Measurements from ENCODE around the gene EVI2B. TPM values are rescaled to one million over a fixed set of nuclear protein-coding genes. Genes with fewer than 3 reads are reported as not detected.

The EVI2B gene
- total RNA-seq, 1 donor from 2014 or later, result 130 TPM

GRCh38 chr17:31339906-31340661, 26.2 kb upstream of the EVI2B start:
- no peak for DNase-seq
- no peaks in the 10 kb centered on the region for H3K4me1 ChIP-seq
- no peak overlapping the region for H3K27ac ChIP-seq
- TF ChIP-seq, protein P1, sequence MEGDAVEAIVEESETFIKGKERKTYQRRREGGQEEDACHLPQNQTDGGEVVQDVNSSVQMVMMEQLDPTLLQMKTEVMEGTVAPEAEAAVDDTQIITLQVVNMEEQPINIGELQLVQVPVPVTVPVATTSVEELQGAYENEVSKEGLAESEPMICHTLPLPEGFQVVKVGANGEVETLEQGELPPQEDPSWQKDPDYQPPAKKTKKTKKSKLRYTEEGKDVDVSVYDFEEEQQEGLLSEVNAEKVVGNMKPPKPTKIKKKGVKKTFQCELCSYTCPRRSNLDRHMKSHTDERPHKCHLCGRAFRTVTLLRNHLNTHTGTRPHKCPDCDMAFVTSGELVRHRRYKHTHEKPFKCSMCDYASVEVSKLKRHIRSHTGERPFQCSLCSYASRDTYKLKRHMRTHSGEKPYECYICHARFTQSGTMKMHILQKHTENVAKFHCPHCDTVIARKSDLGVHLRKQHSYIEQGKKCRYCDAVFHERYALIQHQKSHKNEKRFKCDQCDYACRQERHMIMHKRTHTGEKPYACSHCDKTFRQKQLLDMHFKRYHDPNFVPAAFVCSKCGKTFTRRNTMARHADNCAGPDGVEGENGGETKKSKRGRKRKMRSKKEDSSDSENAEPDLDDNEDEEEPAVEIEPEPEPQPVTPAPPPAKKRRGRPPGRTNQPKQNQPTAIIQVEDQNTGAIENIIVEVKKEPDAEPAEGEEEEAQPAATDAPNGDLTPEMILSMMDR (IDR thresholded peaks at IDR 0.05), result no peak
- intact Hi-C loops (cut with DNase I), result no loop called here
- no peak overlapping the region for H3K4me3 ChIP-seq
- ATAC-seq, result no peak
- H3K27me3 ChIP-seq (ENCODE audit: low read depth), result no peaks in the 10 kb centered on the region
- H3K9me3 ChIP-seq, result no peaks in the 10 kb centered on the region
- H3K36me3 ChIP-seq, result peaks cover 75% of the 10 kb centered on the region

GRCh38 chr17:31329221-31329620, 15.4 kb upstream of the EVI2B start:
- Histone ChIP-seq H3K27me3 (ENCODE audit: low read depth) (no peaks in the 10 kb centered on the region), H3K4me3 (no peak overlapping the region), H3K36me3 (peaks cover 40% of the 10 kb centered on the region), H3K27ac (no peak overlapping the region), H3K4me1 (no peaks in the 10 kb centered on the region), H3K9me3 (no peaks in the 10 kb centered on the region)
- DNase-seq (no peak), ATAC-seq (no peak)
- intact Hi-C loops (cut with DNase I), result no loop called here
- TF ChIP-seq, protein P1 (IDR thresholded peaks at IDR 0.05), result no peak

DNA sequence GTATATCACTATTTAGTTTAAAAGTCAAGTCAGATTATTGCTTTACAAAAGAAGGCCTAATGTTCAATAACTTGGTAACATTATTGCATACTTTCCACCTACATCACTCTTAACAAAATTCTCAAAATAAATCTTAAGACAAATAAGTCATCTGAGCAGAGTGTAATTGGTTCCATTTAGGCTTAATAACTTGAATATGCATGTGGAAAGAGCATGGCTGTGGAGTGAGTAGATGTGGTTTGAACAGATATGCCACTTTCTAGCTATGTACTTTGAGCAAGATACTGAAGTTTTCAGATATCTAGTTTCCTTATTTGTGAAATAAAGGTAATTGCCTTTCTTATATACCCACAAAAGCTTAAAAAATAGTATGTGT, 14.3 kb upstream of the EVI2B start:
- Histone ChIP-seq H3K36me3 (peaks cover 38% of the 10 kb centered on the region), H3K4me3 (no peak overlapping the region), H3K9me3 (no peaks in the 10 kb centered on the region), H3K4me1 (no peaks in the 10 kb centered on the region), H3K27ac (no peak overlapping the region), H3K27me3 (ENCODE audit: low read depth) (no peaks in the 10 kb centered on the region)
- intact Hi-C loops (cut with DNase I), result no loop called here
- TF ChIP-seq, protein P1 (IDR thresholded peaks at IDR 0.05), result no peak
- no peak for DNase-seq
- no peak for ATAC-seq

DNA sequence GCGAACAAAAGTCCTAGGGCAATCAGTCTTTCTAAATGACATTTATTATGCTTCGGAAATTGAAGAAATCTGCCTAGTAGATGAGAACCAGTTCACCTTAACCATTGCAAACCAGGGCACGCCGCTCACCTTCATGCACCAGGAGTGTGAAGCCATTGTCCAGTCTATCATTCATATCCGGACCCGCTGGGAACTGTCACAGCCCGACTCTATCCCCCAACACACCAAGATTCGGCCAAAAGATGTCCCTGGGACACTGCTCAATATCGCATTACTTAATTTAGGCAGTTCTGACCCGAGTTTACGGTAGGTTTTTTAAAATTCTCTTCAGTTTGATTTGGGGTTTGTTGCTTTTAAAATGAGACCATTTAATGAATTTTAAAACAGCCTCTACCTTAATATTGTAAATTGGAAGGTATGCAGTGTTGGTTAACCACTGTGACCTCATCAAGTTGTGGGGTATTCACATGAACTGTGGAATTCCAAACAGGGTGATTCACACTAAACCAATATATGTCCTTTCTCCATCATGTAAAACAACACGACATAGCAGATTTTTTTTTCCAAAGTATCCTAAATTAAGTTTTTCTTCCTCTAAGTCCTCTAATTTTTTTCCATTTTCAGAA, 13.8 kb upstream of the EVI2B start:
- Histone ChIP-seq H3K9me3 (no peaks in the 10 kb centered on the region), H3K36me3 (peaks cover 38% of the 10 kb centered on the region), H3K4me1 (no peaks in the 10 kb centered on the region), H3K4me3 (no peak overlapping the region), H3K27me3 (ENCODE audit: low read depth) (no peaks in the 10 kb centered on the region), H3K27ac (no peak overlapping the region)
- intact Hi-C loops (cut with DNase I), result no loop called here
- TF ChIP-seq, protein P1 (IDR thresholded peaks at IDR 0.05), result no peak
- ATAC-seq, result no peak
- no peak for DNase-seq

- H3K27ac ChIP-seq, result no peak overlapping the region
- DNase-seq, result no peak
- H3K36me3 ChIP-seq, result peaks cover 22% of the 10 kb centered on the region
- TF ChIP-seq, protein P1 (IDR thresholded peaks at IDR 0.05), result no peak
- H3K4me1 ChIP-seq, result peaks cover under 1% of the 10 kb centered on the region
- no peak for ATAC-seq
- H3K9me3 ChIP-seq, result no peaks in the 10 kb centered on the region
- no peaks in the 10 kb centered on the region for H3K27me3 ChIP-seq (ENCODE audit: low read depth)
- no peak overlapping the region for H3K4me3 ChIP-seq
- intact Hi-C loops (cut with DNase I), result no loop called here
These were observed 9.7 kb upstream of the EVI2B start for GRCh38 chr17:31323551-31323950.
